A549 treated with CORT108297 at 1 μM for 4 hours (cell line): Measurements from ENCODE around the gene ACTG1. TPM values are rescaled to one million over a fixed set of nuclear protein-coding genes. Genes with fewer than 3 reads are reported as not detected.

ENCODE experiments used
- total RNA-seq: library from RNA; stranded (reverse); fragments of 200-300 nt; extraction: Qiagen RNA extraction; gene quantifications from 5 replicates; pipeline ENCODE4 v1.2.3, GENCODE V29; 2022

Gene ACTG1
- total RNA-seq = 4,859 to 6,885 TPM (median 5,562 TPM) in 5 replicates

DNA sequence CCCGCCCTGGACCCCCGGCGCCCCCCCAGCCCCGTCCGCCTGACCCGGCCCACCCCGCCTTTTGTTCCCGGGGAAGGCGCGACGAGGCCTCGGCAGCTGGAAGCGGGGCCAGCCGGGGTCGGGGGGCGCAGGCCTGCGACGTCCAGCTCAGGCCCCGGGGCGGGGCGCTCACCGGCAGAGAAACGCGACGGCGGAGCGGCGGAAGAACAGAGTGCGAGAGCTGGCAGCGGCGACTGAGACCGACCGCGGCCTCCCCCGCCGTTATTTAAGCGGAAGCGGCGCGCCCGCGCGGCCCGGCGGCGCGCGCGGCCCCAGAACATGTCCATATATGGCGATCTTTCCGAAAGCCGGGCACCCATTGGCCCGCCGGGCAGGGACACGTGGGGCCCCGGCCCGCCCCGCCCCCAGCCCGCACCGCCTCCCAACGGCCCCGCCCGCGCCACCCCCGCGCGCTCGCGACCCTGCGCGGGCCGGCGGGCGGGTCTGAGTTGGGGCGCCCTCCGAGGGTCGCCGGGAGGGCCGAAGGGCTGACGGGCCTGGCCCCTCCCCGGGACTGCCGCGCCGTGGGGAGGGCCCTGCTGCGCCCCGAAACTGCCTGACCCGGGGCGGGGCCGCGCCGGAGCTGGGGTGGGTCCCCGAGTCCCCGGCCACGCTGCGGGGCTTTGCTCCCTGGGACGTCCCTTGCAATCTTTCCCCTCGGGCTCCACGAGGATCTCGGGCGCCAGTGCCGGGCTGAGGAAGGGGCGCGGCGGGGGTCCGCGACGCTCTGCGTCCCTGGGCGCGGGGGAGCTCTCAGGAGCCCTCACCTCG lies at the start of gene ACTG1:
TSS of gene ACTG1 (minus strand) at position 238 of the 810 bp plus-strand sequence. CDS start 445 bp downstream, outside the sequence.

DNA sequence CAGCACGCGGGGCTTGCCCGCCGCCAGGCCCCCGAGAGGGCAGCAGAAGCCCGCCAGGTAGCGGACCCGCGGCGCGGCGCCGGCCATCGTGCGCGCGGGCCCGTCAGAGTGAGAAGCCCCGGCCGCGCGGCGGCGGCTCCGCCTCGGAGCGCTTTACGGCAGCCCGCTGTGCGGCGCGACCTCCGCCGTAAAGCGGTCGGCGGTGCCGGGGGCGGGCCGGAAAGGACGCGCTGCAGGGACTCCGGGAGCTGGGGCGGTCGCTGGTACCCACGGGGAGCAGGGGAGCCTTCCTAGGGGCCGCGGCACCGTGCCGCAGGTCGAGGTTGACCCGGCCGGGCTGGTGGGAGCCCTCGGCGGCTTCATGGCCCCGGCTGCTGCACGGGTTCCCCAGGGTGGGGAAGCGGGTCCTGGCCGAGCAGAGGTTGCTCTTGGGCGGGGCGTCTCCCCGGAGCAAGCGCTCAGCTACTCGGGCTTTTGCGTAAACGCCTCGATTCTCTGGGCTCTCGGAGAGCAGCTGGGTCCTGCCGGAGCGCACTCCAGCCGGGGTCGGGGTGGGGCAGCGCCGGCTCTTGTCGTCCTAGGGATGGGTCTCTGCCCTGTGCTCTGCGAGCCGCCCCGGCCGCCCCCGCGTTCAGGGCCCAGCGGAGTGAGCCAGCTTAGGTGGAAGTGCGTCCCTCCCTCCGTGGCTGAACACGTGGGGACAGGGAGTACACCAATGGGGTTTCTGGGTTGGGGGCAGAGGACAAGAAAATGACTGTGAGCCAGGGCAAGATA lies 39.8 kb upstream of the ACTG1 start, which contains the start of gene FAAP100:
TSS of gene FAAP100 (minus strand) at position 110 of the 774 bp plus-strand sequence. CDS start at position 87, 23 bp downstream.

GRCh38 chr17:81527591-81528383 lies 15.2 kb upstream of the ACTG1 start, which contains the start of gene FSCN2:
TSS of gene FSCN2 (plus strand) at chr17:81528377. CDS start at chr17:81528532, 155 bp downstream.

Other genes starting within 250 kb of the ACTG1 start
- 50.1 to 81.6 TPM (median 79.1 TPM) in 5 replicates for gene SLC38A10, start 217.5 kb downstream of the ACTG1 start, total RNA-seq
- gene BAHCC1, start 117.3 kb downstream of the ACTG1 start, total RNA-seq = 8.4 to 15.2 TPM (median 13.6 TPM) in 5 replicates
- 0.84 to 1.6 TPM (median 1.2 TPM) in 5 replicates for gene FSCN2, start 15.6 kb upstream of the ACTG1 start, total RNA-seq
- gene FAAP100, start 39.6 kb upstream of the ACTG1 start, total RNA-seq = 18.1 to 28.0 TPM (median 25.7 TPM) in 5 replicates
- gene NPLOC4, start 124.3 kb upstream of the ACTG1 start, total RNA-seq = 85.0 to 106 TPM (median 100 TPM) in 5 replicates
- 4.7 to 6.7 TPM (median 5.5 TPM) in 5 replicates for gene TSPAN10, start 124.4 kb upstream of the ACTG1 start, total RNA-seq
- 1.5 to 3.5 TPM (median 2.3 TPM) in 5 replicates for gene PDE6G, start 143.7 kb upstream of the ACTG1 start, total RNA-seq
- gene OXLD1, start 153.8 kb upstream of the ACTG1 start, total RNA-seq = 36.8 to 67.2 TPM (median 66.0 TPM) in 5 replicates
- 60.1 to 73.6 TPM (median 66.8 TPM) in 5 replicates for gene CCDC137, start 153.9 kb upstream of the ACTG1 start, total RNA-seq
- 45.1 to 55.5 TPM (median 52.3 TPM) in 5 replicates for gene ARL16, start 171.0 kb upstream of the ACTG1 start, total RNA-seq
- gene HGS, start 171.2 kb upstream of the ACTG1 start, total RNA-seq = 142 to 227 TPM (median 216 TPM) in 5 replicates
- 218 to 333 TPM (median 307 TPM) in 5 replicates for gene MRPL12, start 190.6 kb upstream of the ACTG1 start, total RNA-seq
- gene SLC25A10, start 199.5 kb upstream of the ACTG1 start, total RNA-seq = 27.8 to 48.8 TPM (median 47.9 TPM) in 5 replicates